ENCODE results near the gene MPPED1. TPM values are rescaled to one million over a fixed set of nuclear protein-coding genes. Genes with fewer than 3 reads are reported as not detected.

MPPED1 gene
- total and polyA plus RNA-seq, 12 donors = 0.01 TPM; not detected in 11

GRCh38 chr22:43409800-43410199, 2.0 kb upstream of the MPPED1 start:
- no peak overlapping the region for H3K27ac ChIP-seq
- 63 to 67% methylated on average over 4 of the region's 4 CpGs for WGBS, 2 donors
- no peaks in the 10 kb centered on the region for H3K9me3 ChIP-seq
- no peaks in the 10 kb centered on the region for H3K36me3 ChIP-seq
- peaks cover 3 to 63% (median 51%) of the 10 kb centered on the region in 7 donors for H3K27me3 ChIP-seq
- ATAC-seq = no peak
- TF ChIP-seq CTCF (IDR thresholded peaks at IDR 0.05) = no peak
- no peak for DNase-seq
- no peaks in the 10 kb centered on the region for H3K4me1 ChIP-seq
- intact Hi-C loops (cut with DNase I) = no loop called here
- no peak overlapping the region for H3K4me3 ChIP-seq

- intact Hi-C loops (cut with DNase I) = no loop called here
- Histone ChIP-seq H3K4me1 (no peaks in the 10 kb centered on the region), H3K27me3 (peaks cover 3 to 77% (median 65%) of the 10 kb centered on the region in 7 donors), H3K9me3 (no peaks in the 10 kb centered on the region), H3K36me3 (no peaks in the 10 kb centered on the region), H3K4me3 (no peak overlapping the region), H3K27ac (no peak overlapping the region)
- DNase-seq (no peak), ATAC-seq (no peak)
- 7 to 11% methylated on average over 47 to 73 of the region's 83 CpGs for WGBS, 2 donors
- no peak for TF ChIP-seq CTCF (IDR thresholded peaks at IDR 0.05)
Observed at GRCh38 chr22:43411040-43411868, 560 bp upstream of the MPPED1 start.

- Histone ChIP-seq H3K36me3 (no peaks in the 10 kb centered on the region), H3K27ac (no peak overlapping the region), H3K4me1 (no peaks in the 10 kb centered on the region), H3K9me3 (no peaks in the 10 kb centered on the region), H3K27me3 (peaks cover 3 to 88% (median 83%) of the 10 kb centered on the region in 7 donors), H3K4me3 (no peak overlapping the region)
- 52 to 55% methylated on average over 26 of the region's 26 CpGs for WGBS, 2 donors
- TF ChIP-seq CTCF (IDR thresholded peaks at IDR 0.05) = no peak
- no peak for ATAC-seq
- intact Hi-C loops (cut with DNase I) = no loop called here
- DNase-seq = no peak
Observed at GRCh38 chr22:43412808-43413795, 1.3 kb downstream of the MPPED1 start.

GRCh38 chr22:43413826-43414225, 2.0 kb downstream of the MPPED1 start:
- no peak for TF ChIP-seq CTCF (IDR thresholded peaks at IDR 0.05)
- 80 to 94% methylated on average over 11 of the region's 11 CpGs for WGBS, 2 donors
- H3K27ac ChIP-seq = no peak overlapping the region
- peaks cover 3 to 90% (median 84%) of the 10 kb centered on the region in 7 donors for H3K27me3 ChIP-seq
- no peak overlapping the region for H3K4me3 ChIP-seq
- H3K9me3 ChIP-seq = no peaks in the 10 kb centered on the region
- ATAC-seq = no peak
- H3K36me3 ChIP-seq = no peaks in the 10 kb centered on the region
- DNase-seq = no peak
- intact Hi-C loops (cut with DNase I) = no loop called here
- H3K4me1 ChIP-seq = no peaks in the 10 kb centered on the region

All from heart right ventricle (tissue), 16 donors.